Heart left ventricle (tissue), 16 donors: ENCODE results near the gene AHDC1. TPM values are rescaled to one million over a fixed set of nuclear protein-coding genes. Genes with fewer than 3 reads are reported as not detected.

ENCODE experiments used
- ATAC-seq, 4 donors: fragments of 200-7000 bp; cut with Tn5 transposase; one replicate each; pipeline ENCODE4 v1.9.1; 2020 to 2022; ENCODE audit warnings: moderate library complexity in 4 of 4, mild to moderate bottlenecking in 3 of 4, moderate number of reproducible peaks in 1 of 4
- DNase-seq, 5 donors: peaks; one replicate each; pipeline ENCODE4 v3.0.0-alpha.2; 2020
- H3K27ac ChIP-seq, 12 donors: fragments of 200-600 bp; sonication (generic) in 4 of 12; one replicate each; pipeline versions ENCODE4 v1.5.0 to v1.8.0; 2016 to 2022; ENCODE audit warnings: mild to moderate bottlenecking in 2 of 12
- H3K27me3 ChIP-seq, 9 donors: fragments of 200-600 bp; sonication (generic) in 2 of 9; one replicate each; pipeline versions ENCODE4 v1.5.1 to v1.8.0; 2016 to 2022; ENCODE audit warnings: mild to moderate bottlenecking in 3 of 9
- H3K36me3 ChIP-seq, 9 donors: fragments of 200-600 bp; sonication (generic) in 2 of 9; one replicate each; pipeline versions ENCODE4 v1.5.0 to v1.8.0; 2018 to 2022; ENCODE audit warnings: mild to moderate bottlenecking in 2 of 9
- H3K4me1 ChIP-seq, 12 donors: fragments of 200-600 bp; sonication (generic) in 4 of 12; one replicate each; pipeline versions ENCODE4 v1.5.0 to v1.8.0; 2016 to 2022; ENCODE audit warnings: mild to moderate bottlenecking in 3 of 12
- H3K4me3 ChIP-seq, 12 donors: fragments of 200-600 bp; sonication (generic) in 4 of 12; one replicate each; pipeline versions ENCODE4 v1.5.0 to v1.8.0; 2017 to 2022; ENCODE audit warnings: mild to moderate bottlenecking in 9 of 12, moderate library complexity in 4 of 12
- H3K9me3 ChIP-seq, 12 donors: fragments of 200-600 bp; sonication (generic) in 4 of 12; one replicate each; pipeline versions ENCODE4 v1.5.0 to v1.8.0; 2016 to 2022; ENCODE audit warnings: mild to moderate bottlenecking in 1 of 12
- POLR2A ChIP-seq, 2 donors: fragments of 450-650 bp; IDR thresholded peaks; one replicate each; pipeline ENCODE4 v1.6.1; 2017; ENCODE audit warnings: antibody characterized with exemption in 2 of 2, mild to moderate bottlenecking in 2 of 2, moderate library complexity in 2 of 2
- WGBS, 4 donors: extraction: QIAGEN DNeasy Blood & Tissue Kit in 2 of 4; methylation state at CpG; one replicate each; pipeline versions ENCODE4 v1.1.5 to v1.1.7; 2013 to 2018; 5-methylcytosine and 5-hydroxymethylcytosine counted together
- intact Hi-C, 10 donors: fragments of 100-400 bp; cut with DNase I; formaldehyde crosslinking; loops; one replicate each; pipeline versions ENCODE4 v1.11.1 to v1.14.2; 2022
- polyA plus RNA-seq, 2 donors: library from polyadenylated mRNA; stranded (reverse); fragments of 200-250 nt; gene quantifications; one replicate each; pipeline ENCODE4 v1.2.3, GENCODE V29; 2013
- total RNA-seq, 9 donors: library from RNA; depleted of rRNA in 2 of 9; stranded (reverse); fragments of >200 nt in 2 of 9; fragmentation: NEBNext Ultra II Directional in 3 of 9; extraction: Animal tissue kit (Norgen Biotek cat#: 25700) in 3 of 9; gene quantifications; one replicate each; pipeline versions ENCODE4 v1.1.0 to v1.2.4, GENCODE V29; 2016 to 2023
- TF ChIP-seq, protein P1 (sequence below), 12 donors: fragments of 200-600 bp; sonication (generic) in 4 of 12; IDR thresholded peaks; one replicate each; pipeline versions ENCODE4 v1.5.0 to v1.8.0; 2018 to 2022; ENCODE audit warnings: antibody characterized with exemption in 12 of 12, mild to moderate bottlenecking in 5 of 12
- donor health status: ischemic (EF 13 %, LVEDD 7.1; RV severe dilation, severe dysfunction).
- donor health status: healthy with polysubstance abuse.
- donor health status: DM: no; HTN: yes; CAD: no.
- donor health status: DM: no; HTN: no; CAD: no.
- donor health status: ischemic (EF 25% LVEDD 6.9; RV normal size, moderate dysfunction).
- donor health status: ischemic (EF 25% LVEDD 5.7; RV mildly dilated, moderate dysfunction).
- donor health status: healthy.
- donor health status: DM: yes; HTN: yes; CAD: no.
- donor health status: ischemic (EF 35%, LVEDD 5.7; RV mildly dilated, moderate dysfunction).
- donor health status: nonischemic (EF 11% LVEDD 7.7; RV severe dilation, severe dysfunction).
- donor health status: DM: yes; HTN: yes; CAD: no.
- donor health status: PGD.
- donor health status: ischemic (EF 29% LVEDD 5.4; RV normal size, mild dysfunction).
- donor health status: nonischemic (EF 23%, LVEDD 6.1; RV moderate dilation, normal function).

AHDC1 gene
- total and polyA plus RNA-seq, 11 donors, result 25.8 to 50.2 (median 42.1) TPM

DNA sequence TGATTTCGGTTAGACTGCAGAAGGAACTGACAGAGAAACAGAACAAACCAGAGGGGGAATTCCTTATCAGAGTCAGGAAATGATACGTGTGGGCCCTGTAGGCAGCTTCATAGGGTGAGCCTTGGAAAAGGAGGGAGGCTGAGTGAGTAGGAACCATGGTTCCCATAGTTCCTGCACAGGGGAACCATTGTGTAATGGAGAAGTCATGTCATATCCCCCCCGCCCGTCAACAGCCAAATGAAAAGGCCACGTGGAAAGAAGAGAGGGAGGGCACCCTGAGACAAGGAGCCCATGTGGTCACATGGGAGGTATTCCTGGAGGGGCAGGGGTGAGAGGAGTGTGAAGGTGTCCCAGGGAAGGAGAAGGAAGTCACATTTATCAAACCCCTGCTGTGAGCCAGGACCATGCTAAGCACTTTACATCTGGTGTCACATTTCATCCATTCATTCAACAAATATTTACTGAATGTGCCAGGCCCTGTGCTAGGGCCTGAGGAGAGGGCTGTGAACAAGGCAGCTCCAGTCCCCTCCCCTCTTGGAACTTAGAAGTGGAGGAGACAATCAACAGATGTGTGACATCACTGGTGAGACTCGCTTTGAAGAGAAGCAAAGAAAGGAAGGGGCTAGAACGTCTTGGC lies 46.7 kb upstream of the AHDC1 start:
- Histone ChIP-seq H3K36me3 (no peaks in the 10 kb centered on the region), H3K27ac (peak overlapping the region in 11 of 12 donors; percentile 32 to 74 (median 50)), H3K9me3 (no peaks in the 10 kb centered on the region), H3K27me3 (no peaks in the 10 kb centered on the region), H3K4me1 (peaks cover 1 to 50% (median 34%) of the 10 kb centered on the region in 12 donors), H3K4me3 (no peak overlapping the region)
- TF ChIP-seq, protein P1, sequence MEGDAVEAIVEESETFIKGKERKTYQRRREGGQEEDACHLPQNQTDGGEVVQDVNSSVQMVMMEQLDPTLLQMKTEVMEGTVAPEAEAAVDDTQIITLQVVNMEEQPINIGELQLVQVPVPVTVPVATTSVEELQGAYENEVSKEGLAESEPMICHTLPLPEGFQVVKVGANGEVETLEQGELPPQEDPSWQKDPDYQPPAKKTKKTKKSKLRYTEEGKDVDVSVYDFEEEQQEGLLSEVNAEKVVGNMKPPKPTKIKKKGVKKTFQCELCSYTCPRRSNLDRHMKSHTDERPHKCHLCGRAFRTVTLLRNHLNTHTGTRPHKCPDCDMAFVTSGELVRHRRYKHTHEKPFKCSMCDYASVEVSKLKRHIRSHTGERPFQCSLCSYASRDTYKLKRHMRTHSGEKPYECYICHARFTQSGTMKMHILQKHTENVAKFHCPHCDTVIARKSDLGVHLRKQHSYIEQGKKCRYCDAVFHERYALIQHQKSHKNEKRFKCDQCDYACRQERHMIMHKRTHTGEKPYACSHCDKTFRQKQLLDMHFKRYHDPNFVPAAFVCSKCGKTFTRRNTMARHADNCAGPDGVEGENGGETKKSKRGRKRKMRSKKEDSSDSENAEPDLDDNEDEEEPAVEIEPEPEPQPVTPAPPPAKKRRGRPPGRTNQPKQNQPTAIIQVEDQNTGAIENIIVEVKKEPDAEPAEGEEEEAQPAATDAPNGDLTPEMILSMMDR (IDR thresholded peaks at IDR 0.05), result no peak
- TF ChIP-seq POLR2A (IDR thresholded peaks at IDR 0.05), result no peak
- WGBS, 4 donors, result 23 to 28% (median 26%) methylated on average over 7 of the region's 7 CpGs
- DNase-seq, result no peak
- ATAC-seq, result peak in 3 of 4 donors; percentile 66 to 68 (median 67)
- intact Hi-C loops, result no loop called here

DNA sequence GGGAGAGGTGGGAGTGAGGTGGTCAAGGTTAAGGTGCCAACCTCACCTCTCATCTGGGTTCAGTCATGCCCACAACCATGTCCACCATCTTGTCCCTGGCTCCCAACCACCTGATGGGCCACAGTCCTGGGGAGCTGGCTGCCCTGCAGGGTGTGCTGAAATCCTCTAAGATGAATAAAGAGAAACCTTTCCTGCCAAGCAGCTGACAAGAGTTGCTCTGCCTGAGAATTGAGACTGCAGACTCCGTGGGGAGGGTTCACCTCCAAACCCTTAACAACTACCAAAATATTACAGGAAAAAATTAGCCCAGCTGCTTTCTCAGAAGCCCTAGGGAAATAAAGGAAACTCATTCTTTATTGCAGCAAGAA lies 46.2 kb upstream of the AHDC1 start:
- ATAC-seq (peak in 2 of 4 donors; percentile 4 to 16), DNase-seq (no peak)
- Histone ChIP-seq H3K9me3 (no peaks in the 10 kb centered on the region), H3K27me3 (no peaks in the 10 kb centered on the region), H3K27ac (peak overlapping the region in 11 of 12 donors; percentile 32 to 74 (median 50)), H3K4me1 (peaks cover 0 to 45% (median 29%) of the 10 kb centered on the region in 12 donors), H3K36me3 (no peaks in the 10 kb centered on the region), H3K4me3 (no peak overlapping the region)
- intact Hi-C loops, result no loop called here
- no peak for TF ChIP-seq POLR2A (IDR thresholded peaks at IDR 0.05)
- TF ChIP-seq, protein P1 (IDR thresholded peaks at IDR 0.05), result no peak
- WGBS, 4 donors, result 41 to 57% (median 52%) methylated on average over 1 of the region's 1 CpG

DNA sequence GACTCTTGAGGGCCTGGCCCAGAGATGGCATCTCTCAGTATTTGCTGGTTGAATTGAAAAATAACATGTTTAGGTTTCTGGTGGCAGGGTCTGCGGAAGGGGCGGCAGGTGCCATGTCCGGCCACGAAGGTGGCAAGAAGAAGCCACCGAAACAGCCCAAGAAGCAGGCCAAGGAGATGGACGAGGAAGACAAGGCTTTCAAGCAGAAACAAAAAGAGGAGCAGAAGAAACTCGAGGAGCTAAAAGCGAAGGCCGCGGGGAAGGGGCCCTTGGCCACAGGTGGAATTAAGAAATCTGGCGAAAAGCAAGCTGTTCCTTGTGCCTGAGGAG lies 45.3 kb upstream of the AHDC1 start:
- H3K27ac ChIP-seq, result peak overlapping the region in 5 of 12 donors; percentile 12 to 68 (median 59)
- H3K4me1 ChIP-seq, result peaks cover 0 to 43% (median 27%) of the 10 kb centered on the region in 12 donors
- ATAC-seq, result no peak
- DNase-seq, result no peak
- H3K27me3 ChIP-seq, result no peaks in the 10 kb centered on the region
- no peaks in the 10 kb centered on the region for H3K9me3 ChIP-seq
- no peaks in the 10 kb centered on the region for H3K36me3 ChIP-seq
- no peak overlapping the region for H3K4me3 ChIP-seq
- WGBS, 4 donors, result 90 to 96% (median 92%) methylated on average over 11 of the region's 11 CpGs
- intact Hi-C loops, result loop anchor here in 2 of 10 donors (5.0 kb wide), 1 partner anchor 37 kb away; no protein-coding TSS in a partner anchor
- TF ChIP-seq, protein P1 (IDR thresholded peaks at IDR 0.05), result no peak
- no peak for TF ChIP-seq POLR2A (IDR thresholded peaks at IDR 0.05)

DNA sequence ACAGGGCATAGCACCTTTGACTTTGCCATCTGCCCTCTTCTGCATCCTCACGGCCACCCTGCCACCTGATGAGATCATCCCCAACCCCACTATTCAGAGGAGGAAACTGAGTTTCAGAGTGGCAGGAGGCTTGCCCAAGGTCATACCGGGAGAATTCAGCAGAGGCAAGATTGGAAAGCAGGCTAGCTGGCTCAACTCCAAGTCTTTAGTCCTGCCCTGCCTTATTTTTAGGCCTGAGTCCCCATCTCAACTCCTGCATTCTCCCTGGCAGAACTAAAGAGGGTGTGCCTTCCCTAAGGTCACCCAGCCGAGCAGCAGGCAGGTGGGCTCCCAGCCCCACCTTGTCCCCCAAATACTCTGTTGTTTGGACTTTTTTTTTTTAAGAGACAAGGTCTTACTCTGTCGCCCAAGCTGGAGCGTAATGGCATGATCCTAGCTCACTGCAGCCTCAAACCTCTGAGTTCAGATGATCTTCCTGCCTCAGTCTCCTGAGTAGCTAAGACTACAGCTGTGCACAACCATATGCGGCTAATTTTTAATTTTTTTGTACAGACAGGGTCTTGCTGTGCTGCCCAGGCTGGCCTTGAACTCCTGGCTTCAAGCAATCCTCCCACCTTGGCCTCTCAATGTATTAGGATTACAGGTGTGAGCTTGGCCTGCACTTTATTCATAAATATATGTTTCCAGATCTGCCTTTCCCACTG lies 44.8 kb upstream of the AHDC1 start:
- DNase-seq, result peak in 3 of 5 donors; percentile 66 to 70 (median 69)
- Histone ChIP-seq H3K4me1 (peaks cover 0 to 48% (median 29%) of the 10 kb centered on the region in 12 donors), H3K4me3 (no peak overlapping the region), H3K36me3 (no peaks in the 10 kb centered on the region), H3K27ac (peak overlapping the region in 8 of 12 donors; percentile 17 to 68 (median 41)), H3K9me3 (no peaks in the 10 kb centered on the region), H3K27me3 (no peaks in the 10 kb centered on the region)
- 53 to 62% (median 60%) methylated on average over 6 of the region's 6 CpGs for WGBS, 4 donors
- TF ChIP-seq POLR2A (IDR thresholded peaks at IDR 0.05), result no peak
- TF ChIP-seq, protein P1 (IDR thresholded peaks at IDR 0.05), result no peak
- intact Hi-C loops, result loop anchor here in 2 of 10 donors (5.0 kb wide), 1 partner anchor 36 kb away; no protein-coding TSS in a partner anchor
- ATAC-seq, result peak; percentile 61 to 74 (median 66)
